ENCODE measurements around the gene OSBP2.

GRCh38 chr22:30949934-30950660, 255.4 kb downstream of the OSBP2 start:
- TF ChIP-seq GATA3 (IDR thresholded peaks at IDR 0.05; ENCODE audit: low read depth, low read length) (no peak), GATA2 (IDR thresholded peaks at IDR 0.05; ENCODE audit: low read depth, low read length) (no peak)
